Pancreas (tissue), 10 donors: ENCODE results near the gene PLA2G4B. TPM values are rescaled to one million over a fixed set of nuclear protein-coding genes. Genes with fewer than 3 reads are reported as not detected.

Experiments
- ATAC-seq, 4 donors: fragments of 200-7000 bp; cut with Tn5 transposase; one replicate each; pipeline versions ENCODE4 v1.8.0 to v1.9.1; 2020; ENCODE audit warnings: mild to moderate bottlenecking in 4 of 4, moderate library complexity in 4 of 4
- DNase-seq, 6 donors: peaks; one replicate each; pipeline ENCODE4 v3.0.0-alpha.2; 2020
- FAIRE-seq: peaks from 2 replicates; lab custom pipeline; 2012; peaks lifted over from hg19 to GRCh38; lab: Jason Lieb, UNC
- H3K27ac ChIP-seq, 4 donors: fragments of 200-600 bp; sonication (generic); 1 replicate in 3 of 4; 2 replicates in 1 of 4; pipeline versions ENCODE4 v1.5.0 to v1.8.0; 2020
- H3K27me3 ChIP-seq, 4 donors: fragments of 200-600 bp; one replicate each; pipeline ENCODE4 v1.8.0; 2021
- H3K36me3 ChIP-seq, 3 donors: fragments of 200-600 bp; sonication (generic) in 1 of 3; one replicate each; pipeline versions ENCODE4 v1.5.0 to v1.8.0; 2020 to 2021
- H3K4me1 ChIP-seq, 3 donors: fragments of 200-600 bp; one replicate each; pipeline ENCODE4 v1.8.0; 2021
- H3K4me3 ChIP-seq, 4 donors: fragments of 200-600 bp; sonication (generic) in 2 of 4; one replicate each; pipeline versions ENCODE4 v1.5.0 to v1.8.0; 2020 to 2021
- H3K9me3 ChIP-seq, 4 donors: fragments of 200-600 bp; one replicate each; pipeline ENCODE4 v1.8.0; 2021
- CTCF ChIP-seq, 4 donors: fragments of 200-600 bp; sonication (generic) in 3 of 4; IDR thresholded peaks; one replicate each; pipeline versions ENCODE4 v1.5.0 to v1.8.0; 2021; ENCODE audit warnings: antibody characterized with exemption in 4 of 4
- WGBS, 2 donors: extraction: QIAGEN DNeasy Blood & Tissue Kit; methylation state at CpG; one replicate each; pipeline ENCODE4 v1.1.7; 2013; 5-methylcytosine and 5-hydroxymethylcytosine counted together
- intact Hi-C, 3 donors: fragments of 100-400 bp; cut with DNase I; formaldehyde crosslinking; loops; one replicate each; pipeline versions ENCODE4 v1.11.1 to v1.14.2; 2022
- polyA plus RNA-seq, 2 donors: library from polyadenylated mRNA; stranded (reverse); fragments of 200-250 nt; gene quantifications; one replicate each; pipeline ENCODE4 v1.2.3, GENCODE V29; 2013
- total RNA-seq, 6 donors: library from RNA; stranded (reverse); fragmentation: NEBNext Ultra II Directional in 4 of 6; extraction: Animal tissue kit (Norgen Biotek cat#: 25700) in 4 of 6; gene quantifications; one replicate each; pipeline versions ENCODE4 v1.2.1 to v1.2.4, GENCODE V29; 2021 to 2023
- donor health status: healthy with polysubstance abuse.
- donor health status: DM: no; HTN: no; CAD: no; lungs with moderate emphysema.
- donor health status: DM: no; HTN: no; CAD: no.
- donor health status: control.
- donor health status: control.
- donor health status: Bipolar disorder and iron deficiency.
- donor health status: DM: yes; HTN: yes; CAD: no.
- donor health status: DM: no; HTN: no; CAD: no.
- donor health status: DM: no; HTN: no; CAD: no.
- donor health status: DM: yes; HTN: yes; CAD: no.

The PLA2G4B gene
- total and polyA plus RNA-seq, 8 donors = 3.5 to 56.8 (median 6.4) TPM

GRCh38 chr15:41795996-41796856 lies 42.4 kb upstream of the PLA2G4B start:
- no peak for DNase-seq
- intact Hi-C loops = no loop called here
- Histone ChIP-seq H3K4me3 (no peak overlapping the region), H3K27ac (no peak overlapping the region), H3K4me1 (no peaks in the 10 kb centered on the region), H3K27me3 (no peaks in the 10 kb centered on the region), H3K36me3 (no peaks in the 10 kb centered on the region), H3K9me3 (no peaks in the 10 kb centered on the region)
- FAIRE-seq = no peak
- TF ChIP-seq CTCF (IDR thresholded peaks at IDR 0.05) = no peak
- WGBS, 2 donors = 83 to 88% methylated on average over 10 of the region's 10 CpGs
- ATAC-seq = no peak

GRCh38 chr15:41797201-41797944 lies 41.3 kb upstream of the PLA2G4B start:
- TF ChIP-seq CTCF (IDR thresholded peaks at IDR 0.05) = no peak
- ATAC-seq (no peak), FAIRE-seq (no peak), DNase-seq (no peak)
- no peaks in the 10 kb centered on the region for H3K36me3 ChIP-seq
- H3K4me1 ChIP-seq = no peaks in the 10 kb centered on the region
- intact Hi-C loops = no loop called here
- H3K4me3 ChIP-seq = no peak overlapping the region
- H3K27me3 ChIP-seq = no peaks in the 10 kb centered on the region
- H3K9me3 ChIP-seq = no peaks in the 10 kb centered on the region
- WGBS, 2 donors = 86 to 87% methylated on average over 8 of the region's 8 CpGs
- no peak overlapping the region for H3K27ac ChIP-seq

GRCh38 chr15:41798607-41799487 lies 39.8 kb upstream of the PLA2G4B start:
- no peak overlapping the region for H3K27ac ChIP-seq
- no peak for DNase-seq
- 82 to 89% methylated on average over 9 of the region's 9 CpGs for WGBS, 2 donors
- no peaks in the 10 kb centered on the region for H3K9me3 ChIP-seq
- TF ChIP-seq CTCF (IDR thresholded peaks at IDR 0.05) = no peak
- no peaks in the 10 kb centered on the region for H3K4me1 ChIP-seq
- intact Hi-C loops = no loop called here
- no peaks in the 10 kb centered on the region for H3K36me3 ChIP-seq
- no peak for ATAC-seq
- no peak for FAIRE-seq
- no peaks in the 10 kb centered on the region for H3K27me3 ChIP-seq
- no peak overlapping the region for H3K4me3 ChIP-seq

GRCh38 chr15:41799488-41799805 lies 39.2 kb upstream of the PLA2G4B start:
- WGBS, 2 donors = 80 to 81% methylated on average over 5 of the region's 5 CpGs
- DNase-seq = no peak
- Histone ChIP-seq H3K27ac (no peak overlapping the region), H3K4me3 (no peak overlapping the region), H3K27me3 (no peaks in the 10 kb centered on the region), H3K36me3 (no peaks in the 10 kb centered on the region), H3K9me3 (no peaks in the 10 kb centered on the region), H3K4me1 (no peaks in the 10 kb centered on the region)
- no peak for ATAC-seq
- no peak for FAIRE-seq
- intact Hi-C loops = no loop called here
- no peak for TF ChIP-seq CTCF (IDR thresholded peaks at IDR 0.05)
